Trophoblast cell (in vitro differentiated cells and primary cell): ENCODE data around the gene SNCG.
"Not testable (repeated sequence)": the region's sequence is repeated elsewhere in the genome, so short reads cannot be mapped to it uniquely, and the experiment has no call there.

Experiments used
- DNase-seq, 2 donors: peaks; one replicate each; pipeline ENCODE4 v3.0.0-alpha.2; 2016
- H2AFZ ChIP-seq: 2 replicates; pipeline ENCODE4 v1.6.1; 2013; ENCODE audit warnings: low read length, moderate library complexity, mild to moderate bottlenecking; ENCODE audit not compliant: insufficient read depth, poor library complexity
- H2AK5ac ChIP-seq: 2 replicates; pipeline ENCODE4 v1.6.1; 2013; ENCODE audit warnings: mild to moderate bottlenecking, low read length
- H2BK120ac ChIP-seq: 2 replicates; pipeline ENCODE4 v1.6.1; 2013; ENCODE audit warnings: low read length, mild to moderate bottlenecking, moderate library complexity; ENCODE audit not compliant: insufficient read depth, poor library complexity
- H2BK12ac ChIP-seq: 2 replicates; pipeline ENCODE4 v1.6.1; 2013; ENCODE audit warnings: mild to moderate bottlenecking, low read length, moderate library complexity
- H2BK5ac ChIP-seq: 2 replicates; pipeline ENCODE4 v1.6.1; 2013; ENCODE audit warnings: low read length, low read depth, moderate library complexity, mild to moderate bottlenecking; ENCODE audit not compliant: poor library complexity
- H3K14ac ChIP-seq: 2 replicates; pipeline ENCODE4 v1.6.1; 2013; ENCODE audit warnings: mild to moderate bottlenecking, low read length
- H3K18ac ChIP-seq: 2 replicates; pipeline ENCODE4 v1.6.1; 2013; ENCODE audit warnings: mild to moderate bottlenecking, low read length
- H3K23ac ChIP-seq: 2 replicates; pipeline ENCODE4 v1.6.1; 2013; ENCODE audit warnings: low read length
- H3K27ac ChIP-seq: 2 replicates; pipeline ENCODE4 v1.5.1; 2013; ENCODE audit warnings: low read depth, mild to moderate bottlenecking, inconsistent platforms, low read length, moderate library complexity
- H3K27me3 ChIP-seq: 2 replicates; pipeline ENCODE4 v1.6.1; 2013; ENCODE audit warnings: inconsistent platforms, mild to moderate bottlenecking, low read length, moderate library complexity; ENCODE audit not compliant: insufficient read depth
- H3K36me3 ChIP-seq, 2 experiments: 1 replicate in 1 of 2; 2 replicates in 1 of 2; pipeline ENCODE4 v1.6.1; 2013; ENCODE audit warnings: low read length in 2 of 2, mild to moderate bottlenecking in 2 of 2, moderate library complexity in 1 of 2; ENCODE audit not compliant: insufficient read depth in 2 of 2, control insufficient read depth in 1 of 2
- H3K4ac ChIP-seq: 2 replicates; pipeline ENCODE4 v1.6.1; 2013; ENCODE audit warnings: low read depth, mild to moderate bottlenecking, low read length, moderate library complexity
- H3K4me1 ChIP-seq, 2 experiments: 1 replicate in 1 of 2; 2 replicates in 1 of 2; pipeline ENCODE4 v1.6.1; 2013; ENCODE audit warnings: low read length in 2 of 2, mild to moderate bottlenecking in 2 of 2, moderate library complexity in 1 of 2; ENCODE audit not compliant: insufficient read depth in 2 of 2, control insufficient read depth in 1 of 2
- H3K4me2 ChIP-seq: 2 replicates; pipeline ENCODE4 v1.6.1; 2013; ENCODE audit warnings: inconsistent platforms, mild to moderate bottlenecking, low read length, moderate library complexity
- H3K4me3 ChIP-seq: 2 replicates; pipeline ENCODE4 v1.5.1; 2013; ENCODE audit warnings: mild to moderate bottlenecking, low read depth, low read length, inconsistent platforms
- H3K79me1 ChIP-seq: one replicate; pipeline ENCODE4 v1.6.1; 2013; ENCODE audit warnings: low read length
- H3K79me2 ChIP-seq: 2 replicates; pipeline ENCODE4 v1.6.1; 2013; ENCODE audit warnings: low read length, mild to moderate bottlenecking; ENCODE audit not compliant: control insufficient read depth, insufficient read depth, poor library complexity
- H3K9ac ChIP-seq: 2 replicates; pipeline ENCODE4 v1.6.1; 2013; ENCODE audit warnings: mild to moderate bottlenecking, low read length
- H3K9me3 ChIP-seq: 2 replicates; pipeline ENCODE4 v1.6.1; 2013; ENCODE audit warnings: low read depth, mild to moderate bottlenecking, control low read depth, inconsistent platforms, low read length; ENCODE audit not compliant: insufficient read depth
- H4K12ac ChIP-seq: 2 replicates; pipeline ENCODE4 v1.6.1; 2013; ENCODE audit warnings: low read depth, mild to moderate bottlenecking, low read length, moderate library complexity
- H4K8ac ChIP-seq: 2 replicates; pipeline ENCODE4 v1.6.1; 2013; ENCODE audit warnings: low read depth, mild to moderate bottlenecking, low read length, moderate library complexity
- H4K91ac ChIP-seq: one replicate; pipeline ENCODE4 v1.6.1; 2013; ENCODE audit warnings: low read depth, mild to moderate bottlenecking, low read length, moderate library complexity
- WGBS: extraction: QIAGEN DNeasy Blood & Tissue Kit; methylation state at CpG from one replicate; pipeline ENCODE4 v1.1.7; 2013; ENCODE audit warnings: missing lambda C conversion rate; ENCODE audit not compliant: insufficient read length, insufficient coverage; ENCODE audit errors: extremely low coverage; 5-methylcytosine and 5-hydroxymethylcytosine counted together

Gene SNCG

DNA sequence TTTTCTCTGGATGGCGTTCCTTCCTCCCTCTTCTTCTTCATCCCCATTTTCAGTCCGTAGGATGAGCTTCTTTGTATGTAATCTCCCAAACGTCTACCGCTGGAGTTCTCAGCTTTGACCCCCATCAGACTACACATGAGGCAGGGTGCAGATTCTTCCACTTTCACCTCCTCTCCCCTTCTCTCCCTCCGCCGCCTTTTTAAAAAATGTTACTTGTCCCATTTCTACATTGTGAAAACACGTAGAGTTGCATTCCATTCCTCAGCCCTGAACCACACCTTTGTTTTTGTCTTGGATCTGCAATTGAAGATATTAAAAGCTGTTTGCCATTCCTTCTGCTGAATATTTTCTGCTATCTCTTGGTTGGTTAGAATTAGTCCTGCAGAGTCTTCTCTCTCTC lies 16.1 kb downstream of the SNCG start:
- Histone ChIP-seq H3K36me3 (no peaks in the 10 kb centered on the region), H3K4ac (no peak overlapping the region), H3K23ac (no peak overlapping the region), H3K79me1 (peaks cover 7% of the 10 kb centered on the region), H3K4me3 (no peak overlapping the region), H2AK5ac (no peak overlapping the region), H2BK5ac (no peak overlapping the region), H4K91ac (no peak overlapping the region), H2AFZ (no peak overlapping the region), H4K12ac (no peak overlapping the region), H2BK120ac (no peak overlapping the region), H2BK12ac (no peak overlapping the region), H3K9me3 (no peaks in the 10 kb centered on the region), H3K4me1 (peaks cover 10 to 15% of the 10 kb centered on the region in 2 experiments), H3K4me2 (peak overlapping the region; percentile 28), H3K14ac (no peak overlapping the region), H3K27me3 (no peaks in the 10 kb centered on the region), H3K9ac (no peak overlapping the region), H3K79me2 (peaks cover 5% of the 10 kb centered on the region), H4K8ac (no peak overlapping the region), H3K18ac (no peak overlapping the region), H3K27ac (no peak overlapping the region)
- DNase-seq = peak; percentile 68 to 97
- no CpG with 5 or more reads among the region's 7 CpGs for WGBS

- no CpG with 5 or more reads among the region's 5 CpGs for WGBS
Observed at GRCh38 chr10:86976362-86977056, 18.1 kb downstream of the SNCG start.

GRCh38 chr10:86978457-86978856 lies 20.1 kb downstream of the SNCG start:
- not testable (repeated sequence) for H3K4me2 ChIP-seq, H2BK120ac ChIP-seq, H3K79me1 ChIP-seq, H3K79me2 ChIP-seq, H2AK5ac ChIP-seq, H3K4me3 ChIP-seq, DNase-seq, H3K27me3 ChIP-seq, H3K9me3 ChIP-seq, H3K36me3 ChIP-seq, H4K8ac ChIP-seq, H3K4me1 ChIP-seq, H4K12ac ChIP-seq, H3K23ac ChIP-seq, H3K18ac ChIP-seq, H2BK5ac ChIP-seq, H4K91ac ChIP-seq, H3K14ac ChIP-seq, H2BK12ac ChIP-seq, H3K27ac ChIP-seq, H3K9ac ChIP-seq, H3K4ac ChIP-seq, H2AFZ ChIP-seq
- WGBS = no CpG with 5 or more reads among the region's 3 CpGs

More at GRCh38 chr10:86976362-86977056, 18.1 kb downstream of the SNCG start:
- no peak overlapping the region for H3K27ac ChIP-seq
- no peak overlapping the region for H3K9ac ChIP-seq
- no peak overlapping the region for H4K8ac ChIP-seq
- H2BK12ac ChIP-seq = no peak overlapping the region
- no peak overlapping the region for H4K12ac ChIP-seq
- H3K79me1 ChIP-seq = peaks cover 1% of the 10 kb centered on the region
- no peaks in the 10 kb centered on the region for H3K27me3 ChIP-seq
- no peak overlapping the region for H3K18ac ChIP-seq
- no peak overlapping the region for H3K23ac ChIP-seq
- no peak for DNase-seq
- H3K79me2 ChIP-seq = peaks cover 1% of the 10 kb centered on the region
- no peak overlapping the region for H3K4ac ChIP-seq
- no peak overlapping the region for H2AFZ ChIP-seq
- no peak overlapping the region for H2BK5ac ChIP-seq
- no peak overlapping the region for H2BK120ac ChIP-seq
- no peaks in the 10 kb centered on the region for H3K9me3 ChIP-seq
- H2AK5ac ChIP-seq = no peak overlapping the region
- peaks cover 1 to 6% of the 10 kb centered on the region in 2 experiments for H3K4me1 ChIP-seq
- no peak overlapping the region for H3K4me3 ChIP-seq
- H3K14ac ChIP-seq = no peak overlapping the region
- no peaks in the 10 kb centered on the region for H3K36me3 ChIP-seq
- no peak overlapping the region for H4K91ac ChIP-seq
- H3K4me2 ChIP-seq = no peak overlapping the region

DNA sequence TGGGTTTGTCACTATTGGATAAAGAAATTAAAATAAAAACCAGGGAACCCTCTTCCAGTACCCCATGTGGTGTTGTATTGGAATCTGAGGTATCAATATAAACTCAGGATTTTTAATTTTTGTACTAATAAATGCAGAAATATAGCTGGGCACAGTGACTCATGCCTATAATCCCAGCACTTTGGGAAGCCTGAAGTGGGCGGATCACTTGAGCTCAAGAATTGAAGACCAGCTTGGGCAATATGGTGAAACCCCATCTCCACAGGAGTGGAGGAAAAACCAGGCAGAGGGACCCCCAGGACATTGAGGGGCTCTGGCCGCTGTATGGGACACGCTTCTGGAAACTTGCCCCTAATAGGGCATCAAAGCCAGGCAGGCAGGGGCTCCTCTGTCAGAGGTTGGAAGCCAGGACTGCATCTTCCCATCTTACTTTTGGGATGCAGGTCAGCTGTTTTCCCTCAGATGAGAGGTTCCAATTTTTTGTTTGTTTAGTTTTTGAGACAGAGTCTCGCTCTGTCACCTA lies 21.0 kb downstream of the SNCG start:
- H3K36me3 ChIP-seq = no peaks in the 10 kb centered on the region
- no peak overlapping the region for H3K27ac ChIP-seq
- H4K8ac ChIP-seq = no peak overlapping the region
- no peak overlapping the region for H3K4ac ChIP-seq
- no peak overlapping the region for H4K12ac ChIP-seq
- no peaks in the 10 kb centered on the region for H3K79me2 ChIP-seq
- no peak overlapping the region for H3K9ac ChIP-seq
- no peak overlapping the region for H3K18ac ChIP-seq
- H3K9me3 ChIP-seq = no peaks in the 10 kb centered on the region
- WGBS = no CpG with 5 or more reads among the region's 4 CpGs
- peaks cover 0 to 1% of the 10 kb centered on the region in 2 experiments for H3K4me1 ChIP-seq
- no peak for DNase-seq
- H4K91ac ChIP-seq = no peak overlapping the region
- no peak overlapping the region for H3K14ac ChIP-seq
- H3K4me2 ChIP-seq = no peak overlapping the region
- no peak overlapping the region for H2BK5ac ChIP-seq
- no peaks in the 10 kb centered on the region for H3K27me3 ChIP-seq
- no peak overlapping the region for H2AK5ac ChIP-seq
- H2AFZ ChIP-seq = no peak overlapping the region
- no peak overlapping the region for H2BK12ac ChIP-seq
- no peak overlapping the region for H2BK120ac ChIP-seq
- H3K79me1 ChIP-seq = no peaks in the 10 kb centered on the region
- H3K23ac ChIP-seq = no peak overlapping the region
- H3K4me3 ChIP-seq = no peak overlapping the region
